Epithelial cell of esophagus (primary cell): ENCODE data around the gene SOX12.

Experiments used
- DNase-seq: peaks from one replicate; pipeline ENCODE4 v3.0.0; 2010; ENCODE audit warnings: low read depth
- H3K4me3 ChIP-seq: 2 replicates; pipeline ENCODE4 v1.5.1; 2011; ENCODE audit warnings: mild to moderate bottlenecking, low read length, control low read depth
- TF ChIP-seq, protein P1 (sequence below): IDR thresholded peaks from 2 replicates; pipeline ENCODE4 v1.5.1; 2011; ENCODE audit warnings: low read depth, mild to moderate bottlenecking, low read length, control low read depth, inconsistent platforms; ENCODE audit not compliant: insufficient read depth; ENCODE audit errors: missing control alignments

SOX12 gene

DNA sequence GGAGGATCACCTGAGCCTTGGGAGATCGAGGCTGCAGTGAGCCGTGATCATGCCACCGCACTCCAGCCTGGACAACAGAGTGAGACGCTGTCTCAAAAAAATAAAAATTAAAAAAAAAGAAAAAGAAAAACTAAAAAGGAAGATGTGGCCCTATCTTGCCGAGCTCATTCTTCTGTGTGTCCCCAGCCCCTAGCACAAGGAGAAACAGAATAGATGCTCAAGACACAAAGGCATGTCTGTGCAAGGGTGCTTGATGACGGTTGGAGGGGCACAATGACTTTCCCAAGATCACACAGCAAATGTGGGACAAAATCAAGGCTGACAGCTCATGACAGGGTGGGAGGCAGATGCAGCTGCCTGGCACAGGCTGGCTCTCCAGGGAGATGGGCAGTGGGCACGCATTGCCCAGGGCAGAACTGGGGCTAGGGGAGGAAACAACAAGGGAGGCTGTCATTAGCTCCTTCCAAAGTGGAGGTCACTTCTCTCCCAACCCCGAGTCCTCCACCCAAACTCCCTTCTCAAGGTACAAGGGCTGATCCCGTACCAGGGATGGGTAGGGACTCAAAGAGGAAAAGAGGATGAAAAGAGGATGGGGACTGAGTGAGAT, 20.8 kb downstream of the SOX12 start:
- TF ChIP-seq, protein P1, sequence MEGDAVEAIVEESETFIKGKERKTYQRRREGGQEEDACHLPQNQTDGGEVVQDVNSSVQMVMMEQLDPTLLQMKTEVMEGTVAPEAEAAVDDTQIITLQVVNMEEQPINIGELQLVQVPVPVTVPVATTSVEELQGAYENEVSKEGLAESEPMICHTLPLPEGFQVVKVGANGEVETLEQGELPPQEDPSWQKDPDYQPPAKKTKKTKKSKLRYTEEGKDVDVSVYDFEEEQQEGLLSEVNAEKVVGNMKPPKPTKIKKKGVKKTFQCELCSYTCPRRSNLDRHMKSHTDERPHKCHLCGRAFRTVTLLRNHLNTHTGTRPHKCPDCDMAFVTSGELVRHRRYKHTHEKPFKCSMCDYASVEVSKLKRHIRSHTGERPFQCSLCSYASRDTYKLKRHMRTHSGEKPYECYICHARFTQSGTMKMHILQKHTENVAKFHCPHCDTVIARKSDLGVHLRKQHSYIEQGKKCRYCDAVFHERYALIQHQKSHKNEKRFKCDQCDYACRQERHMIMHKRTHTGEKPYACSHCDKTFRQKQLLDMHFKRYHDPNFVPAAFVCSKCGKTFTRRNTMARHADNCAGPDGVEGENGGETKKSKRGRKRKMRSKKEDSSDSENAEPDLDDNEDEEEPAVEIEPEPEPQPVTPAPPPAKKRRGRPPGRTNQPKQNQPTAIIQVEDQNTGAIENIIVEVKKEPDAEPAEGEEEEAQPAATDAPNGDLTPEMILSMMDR = no peak
- H3K4me3 ChIP-seq = peak overlapping the region; percentile 69
- DNase-seq = no peak

DNA sequence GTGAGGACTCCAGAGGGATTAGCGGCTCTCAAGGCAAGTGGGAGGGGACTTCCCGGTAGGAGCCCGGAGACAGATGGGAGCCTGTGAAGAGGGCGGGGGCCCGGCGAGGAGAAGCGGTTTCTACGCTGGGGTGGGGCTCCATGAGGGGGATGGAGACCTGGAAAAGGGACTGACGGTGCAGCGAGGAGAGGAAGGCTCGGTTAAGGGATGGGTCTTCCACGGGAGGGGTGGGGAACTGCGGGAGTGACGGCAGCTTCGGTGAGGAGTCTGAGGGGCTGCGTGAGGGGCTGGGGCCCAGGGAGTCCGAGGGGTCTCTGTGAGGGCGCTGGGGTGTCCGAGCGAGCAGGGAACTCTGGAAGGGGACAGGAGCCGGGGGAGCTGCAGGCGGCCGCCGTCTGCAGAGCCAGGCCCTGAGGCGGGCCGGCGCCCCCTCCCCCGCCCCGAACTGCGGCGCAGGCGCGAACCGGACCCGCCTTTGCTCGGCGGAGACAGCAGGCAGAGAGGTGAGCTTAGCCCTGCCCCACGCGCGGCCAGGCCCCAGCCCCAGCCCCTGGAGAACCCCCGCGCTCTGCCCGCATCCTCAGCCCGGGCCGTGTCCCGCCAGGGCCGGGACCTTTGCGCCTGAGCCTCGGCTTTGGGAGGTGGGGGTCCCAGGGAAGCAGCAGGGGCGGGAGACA, 21.4 kb downstream of the SOX12 start, which contains the start of gene NRSN2:
Gene NRSN2, plus strand, starts transcription at position 472 of the 677 bp plus-strand sequence. CDS start 2,533 bp downstream, outside the sequence.
- H3K4me3 ChIP-seq = peak within 1 kb of the TSS; percentile 69
- DNase-seq = no peak
- TF ChIP-seq, protein P1 = no peak

DNA sequence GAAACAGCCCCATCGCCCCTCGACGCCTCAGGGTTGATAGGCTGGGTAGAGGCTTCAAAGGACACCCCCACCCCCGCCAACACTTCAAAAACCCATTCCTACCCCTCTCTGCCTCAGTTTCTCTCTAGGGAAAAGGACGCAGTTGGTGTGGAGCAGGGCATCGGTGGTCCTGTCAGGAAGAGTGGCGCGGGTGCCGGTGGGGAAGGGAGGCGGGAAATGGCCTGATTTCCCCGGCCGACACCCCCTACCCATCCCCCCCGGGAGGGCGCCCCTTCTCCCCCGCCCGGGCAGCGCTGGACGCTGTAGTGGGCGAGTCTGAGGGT, 21.9 kb downstream of the SOX12 start:
- peak overlapping the region; percentile 69 for H3K4me3 ChIP-seq
- DNase-seq = no peak
- TF ChIP-seq, protein P1 = no peak

DNA sequence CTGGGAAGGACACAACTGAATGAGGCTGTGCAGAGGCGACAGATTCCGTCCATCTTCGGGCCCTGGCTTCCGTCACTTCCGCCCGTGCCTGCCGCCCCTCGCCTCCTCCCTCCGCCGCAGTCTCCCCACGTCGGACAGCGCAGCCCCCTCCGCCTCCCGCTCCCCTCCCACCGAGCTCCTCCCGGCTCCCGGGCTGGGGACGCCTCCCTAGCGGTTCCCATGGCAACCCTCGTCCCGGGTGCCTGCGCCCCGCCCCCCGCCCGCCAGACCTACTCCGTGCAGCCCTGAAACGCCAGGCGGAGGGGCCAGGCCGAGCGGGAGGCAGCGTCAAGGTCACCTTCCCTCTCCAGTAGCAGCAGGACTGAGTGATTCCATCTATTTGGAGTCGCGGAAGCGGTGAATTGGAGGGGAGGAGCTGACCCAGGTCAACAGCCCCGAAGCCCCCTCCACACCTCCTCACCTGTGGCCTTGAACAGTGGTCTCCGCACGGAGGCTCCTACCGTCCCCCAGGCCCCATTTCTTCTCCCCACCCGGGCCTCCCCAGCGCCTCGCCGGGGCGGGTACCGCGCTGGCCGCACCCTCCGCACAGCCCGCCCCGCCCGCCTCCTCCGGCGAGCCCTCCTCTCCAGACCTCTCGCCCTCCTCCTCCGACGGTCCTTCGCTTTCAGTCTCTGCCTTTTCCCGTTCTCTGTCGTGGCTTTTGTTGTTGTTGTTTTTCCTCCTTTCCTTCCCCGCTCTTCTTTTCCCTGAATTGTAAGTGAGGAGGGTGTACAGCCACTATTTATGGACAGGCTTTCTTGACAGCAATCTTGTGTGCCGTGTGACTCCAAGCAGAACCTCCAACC, 22.5 kb downstream of the SOX12 start:
- TF ChIP-seq, protein P1 = no peak
- H3K4me3 ChIP-seq = peak overlapping the region; percentile 69
- DNase-seq = peak; percentile 71

DNA sequence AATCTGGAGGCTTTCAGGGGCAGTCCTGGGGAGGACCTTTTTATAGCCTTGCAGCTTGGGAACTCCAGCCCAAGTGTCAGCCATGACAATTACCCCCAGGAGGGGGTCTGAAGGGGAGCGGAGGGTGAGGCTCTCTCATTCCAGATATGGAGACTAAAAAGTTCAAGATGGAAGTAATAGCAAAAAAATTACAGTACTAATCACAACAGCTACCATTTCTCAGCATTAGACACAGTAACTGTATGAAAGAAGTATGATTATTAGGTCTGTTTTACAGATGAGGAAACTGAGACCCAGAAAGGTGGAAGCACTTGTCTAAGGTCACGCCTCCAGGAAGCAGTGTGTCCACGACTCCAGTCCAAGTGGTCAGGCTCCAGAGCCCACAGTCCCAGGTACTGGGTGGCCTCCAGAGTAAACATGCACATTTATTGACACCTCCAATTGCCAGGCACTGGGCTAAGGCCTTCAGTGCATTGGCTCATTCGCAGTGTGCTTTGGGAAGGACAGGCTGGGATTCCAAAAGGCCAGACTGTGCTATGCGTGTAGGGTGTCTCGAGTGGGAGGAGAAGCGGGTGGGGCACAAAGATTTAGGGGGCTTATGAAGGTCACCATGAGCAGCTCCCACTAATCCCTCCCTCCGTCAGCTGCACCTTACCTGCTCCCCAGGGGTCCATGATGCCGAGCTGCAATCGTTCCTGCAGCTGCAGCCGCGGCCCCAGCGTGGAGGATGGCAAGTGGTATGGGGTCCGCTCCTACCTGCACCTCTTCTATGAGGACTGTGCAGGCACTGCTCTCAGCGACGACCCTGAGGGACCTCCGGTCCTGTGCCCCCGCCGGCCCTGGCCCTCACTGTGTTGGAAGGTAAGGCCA, 23.9 kb downstream of the SOX12 start:
- H3K4me3 ChIP-seq = no peak overlapping the region
- DNase-seq = no peak
- TF ChIP-seq, protein P1 = no peak

DNA sequence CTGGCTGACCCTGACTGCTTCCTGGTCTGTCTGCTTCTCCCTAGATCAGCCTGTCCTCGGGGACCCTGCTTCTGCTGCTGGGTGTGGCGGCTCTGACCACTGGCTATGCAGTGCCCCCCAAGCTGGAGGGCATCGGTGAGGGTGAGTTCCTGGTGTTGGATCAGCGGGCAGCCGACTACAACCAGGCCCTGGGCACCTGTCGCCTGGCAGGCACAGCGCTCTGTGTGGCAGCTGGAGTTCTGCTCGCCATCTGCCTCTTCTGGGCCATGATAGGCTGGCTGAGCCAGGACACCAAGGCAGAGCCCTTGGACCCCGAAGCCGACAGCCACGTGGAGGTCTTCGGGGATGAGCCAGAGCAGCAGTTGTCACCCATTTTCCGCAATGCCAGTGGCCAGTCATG, 27.8 kb downstream of the SOX12 start:
- no peak overlapping the region for H3K4me3 ChIP-seq
- no peak for DNase-seq
- TF ChIP-seq, protein P1 = no peak
